Measurements from ENCODE around the gene TRAF3.
A peak's percentile ranks its signal among the peaks of the same experiment; 100 is the strongest.

The TRAF3 gene

DNA sequence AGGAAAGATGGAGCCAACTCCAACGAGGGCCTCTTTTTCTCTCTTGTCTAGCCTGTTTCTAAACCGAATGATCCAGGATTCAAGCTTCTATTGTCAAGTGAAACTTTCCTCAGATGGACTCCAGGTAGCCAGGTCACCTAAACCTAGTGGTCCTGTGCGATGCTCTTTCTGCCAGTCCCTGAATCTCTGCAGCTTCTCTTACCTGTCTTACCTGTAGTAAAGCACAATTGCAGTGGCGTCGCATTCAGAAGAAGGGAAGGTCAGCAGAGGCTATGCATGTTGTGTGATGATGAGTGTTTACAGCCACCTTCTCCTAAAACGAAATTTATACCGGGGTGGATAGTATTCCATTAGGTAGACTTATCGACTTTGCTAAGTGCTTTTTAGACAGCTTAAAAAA, 47.4 kb upstream of the TRAF3 start:
- Histone ChIP-seq H3K4me3 (replicated peaks; ENCODE audit: insufficient read depth, low read length) (no peak overlapping the region), H3K27ac (replicated peaks) (no peak overlapping the region), H3K27me3 (ENCODE audit: insufficient read depth, poor library complexity, severe bottlenecking) (no peaks in the 10 kb centered on the region)
- DNase-seq (ENCODE audit: low read depth in 1 of 2, low spot score in 1 of 2), result no peak
- TF ChIP-seq GABPA (IDR thresholded peaks at IDR 0.05; ENCODE audit: low read depth) (no peak), SPI1 (IDR thresholded peaks at IDR 0.05; ENCODE audit: borderline replicate concordance, low read depth) (no peak), POLR2AphosphoS5 (IDR thresholded peaks at IDR 0.05; ENCODE audit: low read depth) (no peak)
- TF ChIP-seq, protein P1, sequence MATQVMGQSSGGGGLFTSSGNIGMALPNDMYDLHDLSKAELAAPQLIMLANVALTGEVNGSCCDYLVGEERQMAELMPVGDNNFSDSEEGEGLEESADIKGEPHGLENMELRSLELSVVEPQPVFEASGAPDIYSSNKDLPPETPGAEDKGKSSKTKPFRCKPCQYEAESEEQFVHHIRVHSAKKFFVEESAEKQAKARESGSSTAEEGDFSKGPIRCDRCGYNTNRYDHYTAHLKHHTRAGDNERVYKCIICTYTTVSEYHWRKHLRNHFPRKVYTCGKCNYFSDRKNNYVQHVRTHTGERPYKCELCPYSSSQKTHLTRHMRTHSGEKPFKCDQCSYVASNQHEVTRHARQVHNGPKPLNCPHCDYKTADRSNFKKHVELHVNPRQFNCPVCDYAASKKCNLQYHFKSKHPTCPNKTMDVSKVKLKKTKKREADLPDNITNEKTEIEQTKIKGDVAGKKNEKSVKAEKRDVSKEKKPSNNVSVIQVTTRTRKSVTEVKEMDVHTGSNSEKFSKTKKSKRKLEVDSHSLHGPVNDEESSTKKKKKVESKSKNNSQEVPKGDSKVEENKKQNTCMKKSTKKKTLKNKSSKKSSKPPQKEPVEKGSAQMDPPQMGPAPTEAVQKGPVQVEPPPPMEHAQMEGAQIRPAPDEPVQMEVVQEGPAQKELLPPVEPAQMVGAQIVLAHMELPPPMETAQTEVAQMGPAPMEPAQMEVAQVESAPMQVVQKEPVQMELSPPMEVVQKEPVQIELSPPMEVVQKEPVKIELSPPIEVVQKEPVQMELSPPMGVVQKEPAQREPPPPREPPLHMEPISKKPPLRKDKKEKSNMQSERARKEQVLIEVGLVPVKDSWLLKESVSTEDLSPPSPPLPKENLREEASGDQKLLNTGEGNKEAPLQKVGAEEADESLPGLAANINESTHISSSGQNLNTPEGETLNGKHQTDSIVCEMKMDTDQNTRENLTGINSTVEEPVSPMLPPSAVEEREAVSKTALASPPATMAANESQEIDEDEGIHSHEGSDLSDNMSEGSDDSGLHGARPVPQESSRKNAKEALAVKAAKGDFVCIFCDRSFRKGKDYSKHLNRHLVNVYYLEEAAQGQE (IDR thresholded peaks at IDR 0.05; ENCODE audit: insufficient replicate concordance, low read depth), result no peak
- TF ChIP-seq, protein P2, sequence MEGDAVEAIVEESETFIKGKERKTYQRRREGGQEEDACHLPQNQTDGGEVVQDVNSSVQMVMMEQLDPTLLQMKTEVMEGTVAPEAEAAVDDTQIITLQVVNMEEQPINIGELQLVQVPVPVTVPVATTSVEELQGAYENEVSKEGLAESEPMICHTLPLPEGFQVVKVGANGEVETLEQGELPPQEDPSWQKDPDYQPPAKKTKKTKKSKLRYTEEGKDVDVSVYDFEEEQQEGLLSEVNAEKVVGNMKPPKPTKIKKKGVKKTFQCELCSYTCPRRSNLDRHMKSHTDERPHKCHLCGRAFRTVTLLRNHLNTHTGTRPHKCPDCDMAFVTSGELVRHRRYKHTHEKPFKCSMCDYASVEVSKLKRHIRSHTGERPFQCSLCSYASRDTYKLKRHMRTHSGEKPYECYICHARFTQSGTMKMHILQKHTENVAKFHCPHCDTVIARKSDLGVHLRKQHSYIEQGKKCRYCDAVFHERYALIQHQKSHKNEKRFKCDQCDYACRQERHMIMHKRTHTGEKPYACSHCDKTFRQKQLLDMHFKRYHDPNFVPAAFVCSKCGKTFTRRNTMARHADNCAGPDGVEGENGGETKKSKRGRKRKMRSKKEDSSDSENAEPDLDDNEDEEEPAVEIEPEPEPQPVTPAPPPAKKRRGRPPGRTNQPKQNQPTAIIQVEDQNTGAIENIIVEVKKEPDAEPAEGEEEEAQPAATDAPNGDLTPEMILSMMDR (IDR thresholded peaks at IDR 0.05; ENCODE audit: insufficient read depth, low read length), result no peak

DNA sequence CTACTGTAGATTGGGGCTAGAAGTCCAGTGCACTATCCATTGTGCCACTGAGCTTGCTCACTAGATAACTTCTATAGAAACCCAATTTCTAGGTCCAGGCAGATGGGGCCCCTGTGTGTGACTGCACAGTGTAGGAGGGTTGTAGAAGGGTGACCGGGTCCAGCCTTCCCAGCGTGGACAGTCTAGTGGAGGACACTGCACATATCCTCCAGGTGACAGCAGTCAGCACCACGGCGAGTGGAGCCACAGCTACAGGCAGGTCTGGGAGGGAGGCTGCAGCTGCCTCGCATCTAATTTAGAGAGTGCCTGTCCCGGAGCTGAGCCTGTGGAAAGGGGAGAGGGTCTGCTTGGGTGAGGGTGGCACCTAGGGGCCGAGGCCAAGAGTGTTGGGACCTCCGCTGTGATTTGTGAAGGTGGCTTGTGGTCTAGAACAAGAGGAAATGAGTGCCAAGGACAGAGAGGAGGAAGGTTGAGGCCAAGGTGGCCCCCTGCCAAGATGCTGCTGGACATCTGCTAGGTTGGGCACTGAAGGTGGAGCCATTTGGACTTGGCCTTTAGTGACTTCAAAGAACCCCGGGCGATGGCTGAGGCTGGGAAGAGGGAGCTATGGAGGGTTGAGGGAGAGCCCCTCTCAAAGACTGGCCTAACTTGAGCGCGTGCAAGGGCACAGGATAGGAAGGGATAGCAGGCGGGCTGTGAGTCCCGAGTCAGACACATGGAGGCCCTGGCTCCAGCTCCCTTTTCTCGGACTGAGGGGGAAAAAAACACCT, 46.0 kb upstream of the TRAF3 start:
- TF ChIP-seq POLR2AphosphoS5 (IDR thresholded peaks at IDR 0.05; ENCODE audit: low read depth) (peak; percentile 23; the same call in 1 of the 2 replicates), SPI1 (IDR thresholded peaks at IDR 0.05; ENCODE audit: borderline replicate concordance, low read depth) (no peak)
- DNase-seq (ENCODE audit: low read depth in 1 of 2, low spot score in 1 of 2), result no peak
- Histone ChIP-seq H3K4me3 (replicated peaks; ENCODE audit: insufficient read depth, low read length) (no peak overlapping the region), H3K27me3 (ENCODE audit: insufficient read depth, poor library complexity, severe bottlenecking) (no peaks in the 10 kb centered on the region), H3K27ac (replicated peaks) (no peak overlapping the region)

DNA sequence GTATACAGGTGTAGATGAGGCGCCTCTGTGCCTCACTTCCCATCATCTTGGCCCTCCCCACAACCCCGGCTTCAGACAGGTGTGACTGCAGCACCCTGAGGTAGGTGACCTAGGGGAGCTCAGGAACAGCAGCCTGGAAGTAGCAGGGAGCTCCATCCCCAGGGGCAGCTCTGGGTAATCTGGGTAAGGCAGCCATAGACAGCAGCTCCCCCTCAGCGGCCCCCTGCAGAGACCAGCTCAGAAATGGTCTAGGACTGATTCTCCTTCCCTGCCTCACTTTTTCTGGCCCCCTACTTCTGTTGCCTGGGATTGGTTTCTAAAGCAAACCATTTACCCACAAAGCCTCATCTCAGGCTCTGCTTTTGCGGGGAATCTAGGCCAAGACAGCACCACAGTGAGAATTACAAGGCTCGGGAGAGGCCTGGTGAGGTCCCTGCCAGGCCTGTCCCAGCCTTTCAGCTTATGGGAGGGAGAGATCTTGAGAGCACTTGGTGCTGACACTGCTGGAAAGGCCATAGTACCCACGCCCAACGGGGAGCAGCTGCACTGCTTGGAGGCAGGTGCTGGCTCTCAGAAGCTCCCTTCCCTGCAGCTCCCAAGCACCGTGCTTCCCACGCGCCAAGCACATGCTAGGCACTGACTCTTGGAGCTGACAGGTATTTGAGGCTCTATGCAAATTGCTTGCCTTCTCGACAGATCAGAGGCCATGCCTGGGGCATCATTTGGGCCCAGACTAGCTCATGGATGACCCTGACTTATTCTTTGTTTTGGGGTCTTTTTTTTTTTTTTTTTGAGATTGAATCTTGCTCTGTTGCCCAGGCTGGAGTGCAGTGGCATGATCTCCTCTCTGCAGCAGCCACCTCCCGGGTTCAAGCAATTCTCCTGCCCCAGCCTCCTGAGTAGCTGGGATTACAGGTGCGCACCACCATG, 45.1 kb upstream of the TRAF3 start:
- TF ChIP-seq, protein P1 (IDR thresholded peaks at IDR 0.05; ENCODE audit: insufficient replicate concordance, low read depth), result no peak
- TF ChIP-seq POLR2AphosphoS5 (IDR thresholded peaks at IDR 0.05; ENCODE audit: low read depth) (peak; percentile 21; the same call in 1 of the 2 replicates), GABPA (IDR thresholded peaks at IDR 0.05; ENCODE audit: low read depth) (no peak), SPI1 (IDR thresholded peaks at IDR 0.05; ENCODE audit: borderline replicate concordance, low read depth) (no peak)
- TF ChIP-seq, protein P2 (IDR thresholded peaks at IDR 0.05; ENCODE audit: insufficient read depth, low read length), result no peak
- Histone ChIP-seq H3K4me3 (replicated peaks; ENCODE audit: insufficient read depth, low read length) (no peak overlapping the region), H3K27me3 (ENCODE audit: insufficient read depth, poor library complexity, severe bottlenecking) (no peaks in the 10 kb centered on the region), H3K27ac (replicated peaks) (no peak overlapping the region)
- no peak for DNase-seq (ENCODE audit: low read depth in 1 of 2, low spot score in 1 of 2)

DNA sequence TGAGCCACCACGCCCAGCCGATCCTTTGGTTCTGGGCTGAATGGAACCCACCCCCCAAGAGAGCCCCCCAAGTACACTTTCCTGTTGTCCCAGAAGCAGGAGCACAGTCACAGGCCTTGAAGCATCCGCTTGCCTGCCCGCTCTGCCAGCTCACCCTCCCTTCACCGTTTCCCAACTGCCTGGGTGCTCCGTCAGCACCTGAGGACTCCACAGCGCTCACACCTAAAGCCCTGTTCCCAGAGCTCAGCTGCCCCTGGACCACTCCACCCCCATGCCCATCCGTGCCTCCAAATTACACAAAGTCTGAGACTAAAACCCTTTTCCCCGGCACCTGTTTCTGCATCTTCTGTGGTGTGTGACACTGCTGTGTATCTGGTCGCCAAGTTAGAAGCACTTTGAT, 44.3 kb upstream of the TRAF3 start:
- TF ChIP-seq GABPA (IDR thresholded peaks at IDR 0.05; ENCODE audit: low read depth), result no peak
- no peak for TF ChIP-seq POLR2AphosphoS5 (IDR thresholded peaks at IDR 0.05; ENCODE audit: low read depth)
- TF ChIP-seq, protein P1 (IDR thresholded peaks at IDR 0.05; ENCODE audit: insufficient replicate concordance, low read depth), result no peak
- TF ChIP-seq, protein P2 (IDR thresholded peaks at IDR 0.05; ENCODE audit: insufficient read depth, low read length), result no peak
- TF ChIP-seq SPI1 (IDR thresholded peaks at IDR 0.05; ENCODE audit: borderline replicate concordance, low read depth), result no peak
- no peak for DNase-seq (ENCODE audit: low read depth in 1 of 2, low spot score in 1 of 2)
- Histone ChIP-seq H3K4me3 (replicated peaks; ENCODE audit: insufficient read depth, low read length) (no peak overlapping the region), H3K27ac (replicated peaks) (no peak overlapping the region), H3K27me3 (ENCODE audit: insufficient read depth, poor library complexity, severe bottlenecking) (no peaks in the 10 kb centered on the region)

All from HL-60 (cell line).